Stimulated activated effector memory CD8-positive, alpha-beta T cell treated with anti-CD3 and anti-CD28 coated beads, Interleukin-12 subunit alpha, Interleukin-12 subunit beta, amount 100 ng/mL, for 72 hours (primary cell): Measurements from ENCODE around the gene MCTP1.

ENCODE experiments used
- ATAC-seq: fragments of 150-1000 bp; cut with Tn5 transposase; 2 replicates; pipeline ENCODE4 v1.10.0; 2021
- DNase-seq, 2 donors: peaks; one replicate each; pipeline ENCODE4 v3.0.0; 2021 to 2022; ENCODE audit warnings: low spot score in 2 of 2
- H3K27ac Mint-ChIP-seq: one replicate; pipeline ENCODE4 v1.8.0; 2022; ENCODE audit warnings: mild to moderate bottlenecking, mixed read lengths
- H3K36me3 Mint-ChIP-seq: one replicate; pipeline ENCODE4 v1.8.0; 2022; ENCODE audit warnings: mild to moderate bottlenecking, mixed read lengths
- H3K4me1 Mint-ChIP-seq: one replicate; pipeline ENCODE4 v1.8.0; 2022; ENCODE audit warnings: mixed read lengths
- H3K4me3 Mint-ChIP-seq: one replicate; pipeline ENCODE4 v1.8.0; 2022; ENCODE audit warnings: mild to moderate bottlenecking, mixed read lengths
- H3K9me3 Mint-ChIP-seq: one replicate; pipeline ENCODE4 v1.8.0; 2022; ENCODE audit warnings: mixed read lengths

Gene MCTP1

DNA sequence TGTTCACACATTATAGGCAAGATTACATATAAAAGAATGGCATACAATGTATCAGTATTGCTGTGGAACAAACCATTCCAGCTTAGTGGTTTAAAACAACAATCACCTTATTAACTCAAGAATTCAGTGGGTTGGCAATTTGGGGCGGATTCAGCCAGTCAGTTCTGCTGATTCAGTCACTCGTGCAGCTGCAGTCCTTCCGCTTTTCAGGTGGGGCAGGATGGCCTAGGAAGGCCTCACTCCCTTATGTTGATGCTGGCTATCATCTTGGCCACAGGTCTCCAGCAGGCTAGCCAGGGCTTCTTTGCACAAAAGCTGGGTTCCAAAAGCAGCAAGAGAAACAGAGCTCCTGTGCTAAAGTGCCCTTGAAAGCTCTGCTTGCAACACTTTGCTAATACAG is 150.6 kb downstream of the MCTP1 start:
- no peak for ATAC-seq
- H3K27ac Mint-ChIP-seq = no peak overlapping the region

DNA sequence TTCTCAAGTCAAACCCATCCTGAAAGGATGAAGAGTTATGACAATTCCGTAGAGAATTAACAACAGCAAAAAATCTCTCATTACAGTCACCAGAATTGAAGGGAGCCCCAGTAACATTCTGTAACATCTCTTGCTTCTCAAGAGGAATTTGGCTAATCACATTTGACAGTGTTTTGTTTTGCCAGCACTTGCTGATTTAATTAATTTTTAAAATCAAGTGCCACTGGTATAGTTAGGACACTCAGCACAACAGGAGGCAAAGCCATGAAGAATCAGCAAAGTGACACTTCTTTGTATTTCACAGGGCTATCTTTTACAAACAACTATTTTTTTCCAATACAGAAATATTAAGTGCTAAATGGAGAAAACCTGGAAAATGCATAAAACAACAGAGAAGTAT is 152.8 kb downstream of the MCTP1 start:
- Mint-ChIP-seq H3K4me1 (no peaks in the 10 kb centered on the region), H3K27ac (no peak overlapping the region), H3K9me3 (peaks cover 16% of the 10 kb centered on the region), H3K36me3 (no peaks in the 10 kb centered on the region), H3K4me3 (no peak overlapping the region)
- ATAC-seq (no peak), DNase-seq (no peak)

More for the DNA sequence above, 150.6 kb downstream of the MCTP1 start:
- no peaks in the 10 kb centered on the region for H3K4me1 Mint-ChIP-seq
- H3K4me3 Mint-ChIP-seq = no peak overlapping the region
- H3K9me3 Mint-ChIP-seq = peaks cover 12% of the 10 kb centered on the region
- DNase-seq = no peak
- no peaks in the 10 kb centered on the region for H3K36me3 Mint-ChIP-seq

DNA sequence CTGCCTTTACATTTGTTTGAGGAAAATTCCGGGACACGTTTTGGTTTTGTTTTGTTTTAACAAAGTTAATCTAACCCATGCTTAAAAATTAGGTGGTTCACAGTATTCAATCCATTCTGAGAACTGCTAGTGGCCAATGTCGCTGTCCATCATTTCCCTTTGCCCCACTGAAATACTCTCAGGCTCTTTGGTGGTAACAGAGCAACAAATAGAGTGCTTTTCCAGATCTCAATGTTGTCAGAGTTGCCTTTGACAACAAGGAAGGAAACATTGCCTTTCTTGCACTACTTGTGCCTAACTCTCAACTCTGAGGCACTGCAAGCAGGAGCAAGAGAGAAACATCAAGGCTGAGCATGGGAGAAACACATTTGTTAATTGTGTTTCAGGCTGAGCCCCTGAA is 154.0 kb downstream of the MCTP1 start:
- Mint-ChIP-seq H3K9me3 (peaks cover 12% of the 10 kb centered on the region), H3K4me1 (no peaks in the 10 kb centered on the region), H3K4me3 (no peak overlapping the region), H3K27ac (no peak overlapping the region), H3K36me3 (no peaks in the 10 kb centered on the region)
- ATAC-seq = no peak
- DNase-seq = no peak

DNA sequence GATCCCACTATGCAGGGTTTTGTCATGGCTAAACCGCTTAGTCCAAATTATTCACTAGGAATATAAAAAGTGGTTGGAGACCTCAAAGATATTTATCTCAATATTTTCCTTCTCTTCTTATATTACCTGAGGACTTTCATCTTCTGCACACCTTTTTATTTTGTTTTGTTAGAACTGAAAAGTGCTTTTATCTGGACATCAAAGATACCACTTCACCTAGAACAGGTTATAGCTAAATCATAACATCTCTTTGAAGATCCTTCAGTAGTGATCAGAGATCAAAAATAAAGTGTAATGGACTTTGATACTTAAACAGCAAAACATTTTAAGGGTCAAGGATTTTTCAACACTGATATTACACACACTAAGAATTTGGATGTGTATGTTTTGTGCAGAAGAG is 160.2 kb downstream of the MCTP1 start:
- no peaks in the 10 kb centered on the region for H3K36me3 Mint-ChIP-seq
- ATAC-seq (no peak), DNase-seq (no peak)
- no peaks in the 10 kb centered on the region for H3K4me1 Mint-ChIP-seq
- no peak overlapping the region for H3K4me3 Mint-ChIP-seq
- H3K9me3 Mint-ChIP-seq = peaks cover 7% of the 10 kb centered on the region
- no peak overlapping the region for H3K27ac Mint-ChIP-seq

DNA sequence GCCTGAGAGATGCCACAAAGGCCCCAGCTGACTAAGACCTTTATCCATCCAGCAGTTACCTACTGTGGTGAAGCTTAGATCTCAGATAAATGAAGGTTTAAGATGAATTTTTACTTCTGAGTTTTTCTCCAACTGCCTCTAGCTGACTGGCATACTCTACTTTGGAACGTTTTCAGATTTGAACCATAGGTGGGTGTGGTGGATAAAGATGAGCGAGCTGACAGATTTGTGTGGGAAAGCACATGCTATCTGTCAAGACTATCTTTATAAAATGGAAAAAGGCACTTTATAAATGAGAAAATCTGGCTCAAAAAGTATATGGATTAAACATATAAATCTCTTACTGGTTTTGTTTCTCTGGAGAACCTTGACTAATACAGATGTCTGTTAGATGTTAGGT is 160.8 kb downstream of the MCTP1 start:
- H3K9me3 Mint-ChIP-seq = peaks cover 9% of the 10 kb centered on the region
- no peak for ATAC-seq
- no peaks in the 10 kb centered on the region for H3K4me1 Mint-ChIP-seq
- no peaks in the 10 kb centered on the region for H3K36me3 Mint-ChIP-seq
- DNase-seq = no peak
- no peak overlapping the region for H3K27ac Mint-ChIP-seq
- no peak overlapping the region for H3K4me3 Mint-ChIP-seq

DNA sequence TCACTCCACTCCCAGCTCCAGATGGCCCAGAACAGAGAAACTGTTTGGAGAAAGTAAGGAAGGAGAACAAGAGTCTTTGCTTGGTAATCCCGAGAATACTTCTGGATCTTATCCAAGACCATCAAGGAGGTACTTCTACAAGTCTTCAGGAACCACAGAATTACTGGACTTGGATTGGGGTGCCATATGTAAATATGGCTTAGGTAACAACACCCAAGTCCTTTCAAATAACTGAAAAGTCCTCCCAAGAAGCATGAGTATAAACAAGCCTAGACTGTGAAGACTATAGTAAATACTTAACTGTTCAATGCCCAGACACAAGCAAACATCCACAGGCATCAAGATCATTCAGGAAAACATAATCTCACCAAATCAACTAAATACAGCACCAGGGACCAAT is 170.0 kb downstream of the MCTP1 start:
- H3K27ac Mint-ChIP-seq = no peak overlapping the region
- no peaks in the 10 kb centered on the region for H3K36me3 Mint-ChIP-seq
- DNase-seq (no peak), ATAC-seq (no peak)
- H3K9me3 Mint-ChIP-seq = peaks cover 11% of the 10 kb centered on the region
- no peak overlapping the region for H3K4me3 Mint-ChIP-seq
- H3K4me1 Mint-ChIP-seq = no peaks in the 10 kb centered on the region

DNA sequence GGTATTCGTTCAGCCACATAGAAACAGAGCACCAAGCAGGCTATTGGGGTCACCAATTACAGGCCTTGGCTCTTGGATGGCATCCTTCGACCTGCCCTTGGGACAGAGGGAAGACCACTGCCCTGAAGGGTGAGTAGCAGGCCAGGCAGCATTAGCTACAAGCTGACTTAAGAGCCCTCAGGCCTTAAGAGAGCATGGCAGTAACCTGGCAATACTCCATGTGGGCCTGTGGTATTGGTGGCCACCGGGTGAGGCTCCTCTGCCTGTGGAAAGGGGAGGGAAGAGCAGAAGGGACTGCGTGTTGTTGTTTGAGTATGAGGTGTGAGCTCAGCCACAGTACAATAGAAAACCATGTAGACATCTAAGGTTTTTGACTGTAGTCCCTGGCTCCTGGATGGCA is 170.6 kb downstream of the MCTP1 start:
- H3K9me3 Mint-ChIP-seq = peaks cover 10% of the 10 kb centered on the region
- H3K27ac Mint-ChIP-seq = no peak overlapping the region
- H3K36me3 Mint-ChIP-seq = no peaks in the 10 kb centered on the region
- ATAC-seq (peak; percentile 21), DNase-seq (no peak)
- no peaks in the 10 kb centered on the region for H3K4me1 Mint-ChIP-seq
- H3K4me3 Mint-ChIP-seq = no peak overlapping the region

DNA sequence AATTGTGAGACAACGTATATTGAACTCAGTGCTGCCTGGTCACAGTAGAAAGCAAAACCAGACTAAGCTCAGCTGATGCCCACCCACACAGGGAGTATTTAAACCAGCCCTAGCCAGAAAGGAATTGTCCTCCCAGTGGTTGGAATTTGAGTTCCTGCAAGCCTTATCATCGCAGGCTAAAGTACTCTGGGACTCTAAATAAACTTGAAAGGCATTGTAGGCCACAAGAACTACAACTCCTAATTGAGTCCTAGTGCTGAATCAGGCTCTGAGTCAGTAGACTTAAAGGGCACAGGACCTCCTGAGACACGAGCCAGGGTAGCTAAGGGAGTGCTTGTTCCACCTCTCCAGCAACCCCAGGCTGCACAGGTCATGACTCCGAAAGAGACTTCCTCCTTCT is 171.4 kb downstream of the MCTP1 start:
- ATAC-seq = no peak

DNA sequence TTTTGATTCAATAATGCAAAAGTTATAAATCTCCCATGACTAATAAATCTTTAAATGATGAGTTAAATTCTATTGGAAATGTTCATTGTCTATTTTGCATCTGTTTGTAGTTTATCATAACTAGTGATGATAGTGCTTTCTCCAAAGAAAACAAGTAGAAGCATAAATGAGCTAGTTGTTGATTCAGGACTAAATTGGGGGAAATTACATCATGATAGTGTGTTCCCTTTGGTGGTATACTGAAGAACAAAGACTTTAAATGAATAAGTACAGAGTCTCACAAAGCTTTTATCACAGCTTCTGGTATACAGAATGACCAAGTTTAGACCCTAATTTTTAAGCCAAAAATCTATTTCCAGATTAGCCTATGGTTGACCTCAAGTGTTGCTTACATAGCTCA is 173.8 kb downstream of the MCTP1 start:
- no peaks in the 10 kb centered on the region for H3K4me1 Mint-ChIP-seq
- H3K36me3 Mint-ChIP-seq = no peaks in the 10 kb centered on the region
- DNase-seq = no peak
- no peak for ATAC-seq
- H3K27ac Mint-ChIP-seq = no peak overlapping the region
- peaks cover 7% of the 10 kb centered on the region for H3K9me3 Mint-ChIP-seq
- no peak overlapping the region for H3K4me3 Mint-ChIP-seq

More for the DNA sequence above, 171.4 kb downstream of the MCTP1 start:
- no peaks in the 10 kb centered on the region for H3K4me1 Mint-ChIP-seq
- peaks cover 7% of the 10 kb centered on the region for H3K9me3 Mint-ChIP-seq
- no peak overlapping the region for H3K27ac Mint-ChIP-seq
- no peak for DNase-seq
- H3K36me3 Mint-ChIP-seq = no peaks in the 10 kb centered on the region
- H3K4me3 Mint-ChIP-seq = no peak overlapping the region

DNA sequence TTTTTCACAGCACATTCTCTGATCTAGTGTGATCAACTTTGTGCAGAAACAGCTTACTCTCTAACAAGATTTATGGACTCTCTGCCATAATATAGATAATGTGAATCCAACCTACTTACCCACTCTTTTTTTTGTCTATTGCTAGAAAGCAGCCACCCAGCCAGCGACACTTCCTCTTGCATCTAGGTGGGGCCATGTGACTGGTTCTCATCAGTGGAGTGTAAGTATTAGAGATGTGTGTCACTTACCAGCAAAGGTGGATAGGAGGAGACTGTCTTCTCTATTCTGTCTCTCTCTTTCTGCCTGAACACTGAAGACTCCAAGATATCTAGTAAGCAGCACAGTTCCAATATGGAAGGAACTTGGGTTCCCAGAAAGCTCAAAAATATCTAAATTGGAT is 174.8 kb downstream of the MCTP1 start:
- Mint-ChIP-seq H3K4me3 (no peak overlapping the region), H3K4me1 (no peaks in the 10 kb centered on the region), H3K36me3 (no peaks in the 10 kb centered on the region), H3K27ac (no peak overlapping the region), H3K9me3 (peaks cover 4% of the 10 kb centered on the region)
- ATAC-seq (no peak), DNase-seq (no peak)

DNA sequence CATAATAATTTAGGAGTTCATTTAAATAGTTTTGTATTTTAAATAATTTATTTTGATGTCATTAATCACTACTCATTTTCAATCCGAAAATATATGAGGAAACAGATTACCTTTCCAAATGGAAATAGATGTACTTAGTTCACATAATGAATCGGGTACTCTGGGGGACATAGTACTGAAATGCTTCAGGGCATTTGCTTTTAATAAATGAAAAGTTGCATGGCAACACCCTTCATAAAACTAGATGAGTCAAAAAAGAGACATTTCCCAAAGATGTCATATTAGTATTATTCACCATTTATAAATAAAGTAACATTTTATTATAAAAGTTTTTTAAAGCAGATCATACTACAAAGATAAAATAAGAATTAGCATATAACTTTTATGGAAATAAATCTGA is 177.8 kb downstream of the MCTP1 start:
- no peak overlapping the region for H3K4me3 Mint-ChIP-seq

DNA sequence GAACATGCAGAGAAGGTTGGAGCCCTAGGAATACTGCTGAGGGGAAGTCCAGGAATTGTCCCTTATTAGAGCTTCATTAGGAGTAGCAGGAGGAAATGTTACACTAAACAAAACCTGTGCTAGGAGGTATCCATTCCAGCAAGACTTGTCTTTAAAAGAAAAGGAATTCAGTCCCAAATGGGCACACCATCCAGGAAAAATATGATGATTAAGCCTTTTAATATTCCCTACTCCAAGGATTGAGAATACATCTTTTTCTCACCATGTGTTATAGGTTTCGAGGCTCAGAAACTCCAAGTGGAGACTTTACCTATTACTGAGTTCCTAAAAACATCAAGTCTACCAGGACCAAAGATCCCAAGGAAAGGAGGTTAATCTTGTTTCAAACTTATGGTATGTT is 179.3 kb downstream of the MCTP1 start:
- ATAC-seq (no peak), DNase-seq (no peak)
- peaks cover 3% of the 10 kb centered on the region for H3K9me3 Mint-ChIP-seq
- H3K27ac Mint-ChIP-seq = no peak overlapping the region
- no peaks in the 10 kb centered on the region for H3K36me3 Mint-ChIP-seq
- H3K4me3 Mint-ChIP-seq = no peak overlapping the region
- no peaks in the 10 kb centered on the region for H3K4me1 Mint-ChIP-seq

More for the DNA sequence above, 177.8 kb downstream of the MCTP1 start:
- Mint-ChIP-seq H3K36me3 (no peaks in the 10 kb centered on the region), H3K4me1 (no peaks in the 10 kb centered on the region), H3K27ac (no peak overlapping the region), H3K9me3 (no peaks in the 10 kb centered on the region)
- ATAC-seq (no peak), DNase-seq (no peak)

DNA sequence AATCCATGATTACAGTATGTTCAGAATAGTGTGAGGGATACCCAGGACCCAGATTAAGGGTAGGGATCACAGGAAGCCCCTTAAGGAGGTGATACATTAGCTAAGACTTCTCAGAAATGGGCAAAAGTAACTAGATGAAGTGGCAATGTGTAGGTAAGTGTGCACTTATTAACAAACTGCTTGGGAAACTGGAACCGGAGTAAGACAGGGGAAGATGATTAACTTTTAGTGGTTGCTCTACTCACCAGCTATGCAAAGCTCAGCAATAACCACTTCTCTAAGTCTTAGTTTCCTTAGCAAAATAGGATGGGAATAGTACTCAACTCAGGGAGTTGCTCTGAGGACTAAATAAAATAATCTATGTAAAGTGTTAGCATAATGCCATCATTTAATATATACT is 182.2 kb downstream of the MCTP1 start:
- ATAC-seq (no peak), DNase-seq (no peak)
- Mint-ChIP-seq H3K27ac (no peak overlapping the region), H3K36me3 (no peaks in the 10 kb centered on the region), H3K4me1 (no peaks in the 10 kb centered on the region), H3K9me3 (peaks cover 3% of the 10 kb centered on the region), H3K4me3 (no peak overlapping the region)

DNA sequence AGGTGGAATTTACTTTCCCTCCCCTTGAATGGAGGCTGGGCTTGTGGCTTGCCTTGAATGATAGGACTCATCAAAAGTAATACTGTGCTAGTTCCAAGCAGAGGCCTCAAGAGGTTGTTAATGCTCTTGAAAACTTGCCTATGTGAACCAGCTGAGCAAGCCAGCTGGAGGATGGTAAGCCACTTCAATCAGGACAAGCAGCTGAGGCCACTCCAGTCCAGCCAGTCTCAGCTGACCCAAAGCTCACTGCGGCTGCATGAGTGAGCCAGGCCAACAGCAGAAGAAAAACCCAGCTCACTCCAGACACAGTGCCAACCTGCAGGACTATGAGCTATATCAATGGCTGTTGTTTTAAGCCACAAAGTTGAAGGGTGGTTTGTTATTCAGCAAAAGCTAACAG is 182.8 kb downstream of the MCTP1 start:
- ATAC-seq (no peak), DNase-seq (no peak)
- Mint-ChIP-seq H3K4me3 (no peak overlapping the region), H3K27ac (no peak overlapping the region), H3K36me3 (no peaks in the 10 kb centered on the region), H3K9me3 (peaks cover 6% of the 10 kb centered on the region), H3K4me1 (no peaks in the 10 kb centered on the region)

DNA sequence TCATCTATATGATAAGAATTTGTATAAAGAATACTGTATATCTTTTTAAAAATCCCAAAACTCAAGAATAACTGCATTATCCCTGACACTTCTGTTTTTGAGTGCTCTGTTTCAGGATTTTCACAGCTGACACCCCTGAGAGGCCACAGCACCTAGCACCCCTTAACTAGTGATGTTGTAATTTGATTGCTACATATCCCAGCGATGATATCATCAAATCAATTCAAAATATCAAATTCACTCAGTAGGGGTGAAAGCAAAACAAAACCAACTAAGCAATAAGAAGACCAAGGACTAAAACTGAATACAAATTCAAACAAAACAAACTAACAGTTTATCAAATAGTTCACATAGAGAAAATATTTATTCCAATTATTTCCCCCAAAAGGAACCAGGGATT is 184.3 kb downstream of the MCTP1 start:
- Mint-ChIP-seq H3K27ac (no peak overlapping the region), H3K4me3 (no peak overlapping the region), H3K36me3 (no peaks in the 10 kb centered on the region), H3K4me1 (no peaks in the 10 kb centered on the region), H3K9me3 (peaks cover 9% of the 10 kb centered on the region)
- ATAC-seq (no peak), DNase-seq (no peak)

DNA sequence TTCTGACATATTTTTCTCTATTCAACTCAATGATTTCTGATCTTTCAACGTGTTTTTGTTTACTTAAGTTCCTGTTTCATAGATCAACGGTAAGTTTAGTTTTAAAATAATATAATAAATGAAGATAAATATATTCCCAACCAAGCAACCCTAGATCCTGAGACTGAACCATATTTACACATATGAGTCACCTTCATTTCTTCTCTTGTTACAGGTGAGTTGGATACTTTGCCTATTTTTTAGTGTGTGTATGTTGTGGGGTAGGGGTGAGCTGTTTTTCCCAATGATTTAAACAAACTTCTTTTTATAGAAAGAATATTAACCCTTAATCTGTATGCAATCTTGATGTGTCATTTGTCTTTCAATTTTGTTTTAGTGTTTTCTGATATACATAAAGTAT is 186.9 kb downstream of the MCTP1 start:
- ATAC-seq (no peak), DNase-seq (no peak)
- Mint-ChIP-seq H3K4me3 (no peak overlapping the region), H3K36me3 (no peaks in the 10 kb centered on the region), H3K27ac (no peak overlapping the region), H3K9me3 (peaks cover 11% of the 10 kb centered on the region), H3K4me1 (no peaks in the 10 kb centered on the region)

DNA sequence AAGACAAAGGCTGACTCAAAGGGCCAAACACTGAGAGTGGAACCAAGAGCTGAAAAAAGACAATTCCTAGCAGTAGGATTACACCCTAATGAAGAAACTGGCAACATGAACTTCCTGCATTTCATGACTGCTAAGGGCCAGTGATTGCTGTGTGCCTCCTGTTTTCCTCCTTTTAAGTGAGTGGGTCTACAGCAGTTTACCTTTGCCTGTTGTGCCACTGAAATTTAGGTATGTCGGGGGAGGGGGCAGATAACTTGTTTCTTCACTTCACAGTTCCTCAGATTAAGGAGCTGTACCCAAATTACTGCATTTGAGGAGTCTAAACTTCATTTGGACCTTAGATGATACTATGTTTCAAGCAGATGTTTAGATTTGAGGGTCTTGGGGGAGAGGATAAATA is 191.7 kb downstream of the MCTP1 start:
- no peak for ATAC-seq
- Mint-ChIP-seq H3K36me3 (no peaks in the 10 kb centered on the region), H3K4me3 (no peak overlapping the region), H3K27ac (no peak overlapping the region), H3K4me1 (no peaks in the 10 kb centered on the region), H3K9me3 (peaks cover 14% of the 10 kb centered on the region)
- no peak for DNase-seq
